SK-N-SH (cell line): ENCODE measurements around the gene FBF1. TPM values are rescaled to one million over a fixed set of nuclear protein-coding genes. Genes with fewer than 3 reads are reported as not detected.

Source experiments
- CTCF ChIA-PET: fragments of 300-600, 350-600 bp; formaldehyde crosslinking; extraction: SDS; loops from one replicate; lab custom pipeline; 2021; lab: Yijun Ruan, JAX
- POLR2A ChIA-PET: fragments of 350-600 bp; sonication (Branson Sonifier 250); formaldehyde crosslinking; extraction: SDS; loops from one replicate; lab custom pipeline; 2020; ENCODE audit warnings: antibody characterized with exemption, inconsistent platforms; lab: Yijun Ruan, JAX
- DNase-seq: peaks from one replicate; pipeline ENCODE4 v3.0.0; 2012
- H2AFZ ChIP-seq: fragments of 200-600 bp; sonication (generic); 2 replicates; pipeline ENCODE4 v1.8.1; 2016; ENCODE audit warnings: antibody characterized with exemption, mild to moderate bottlenecking, low read depth
- H3F3A ChIP-seq: fragments of 200-600 bp; sonication (generic); replicated peaks from 2 replicates; pipeline ENCODE3; 2016; ENCODE audit warnings: antibody characterized with exemption, mild to moderate bottlenecking; ENCODE audit not compliant: insufficient read depth
- H3K27ac ChIP-seq, 2 experiments: fragments of 200-500 bp in 1 of 2; fragments of 200-600 bp in 1 of 2; sonication (Bioruptor generic) in 1 of 2; sonication (generic), shearing (Covaris generic) in 1 of 2; 2 replicates each; pipeline versions ENCODE4 v1.5.1 to v1.6.1; 2014 to 2016; ENCODE audit warnings: low read depth in 2 of 2, inconsistent platforms in 1 of 2, low read length in 1 of 2, mild to moderate bottlenecking in 1 of 2, mixed read lengths in 1 of 2
- H3K27me3 ChIP-seq: fragments of 200-600 bp; sonication (generic), shearing (Covaris generic); 2 replicates; pipeline ENCODE4 v1.6.1; 2016; ENCODE audit warnings: mixed run types; ENCODE audit not compliant: insufficient read depth
- H3K36me3 ChIP-seq, 2 experiments: fragments of 200-500 bp in 1 of 2; fragments of 200-600 bp in 1 of 2; sonication (Bioruptor generic) in 1 of 2; sonication (generic) in 1 of 2; replicated peaks in 1 of 2; 2 replicates each; pipeline versions ENCODE3 to v1.5.1; 2014 to 2016; ENCODE audit warnings: low read length in 1 of 2, mild to moderate bottlenecking in 1 of 2; ENCODE audit not compliant: insufficient read depth in 2 of 2, control insufficient read depth in 1 of 2
- H3K4me1 ChIP-seq, 2 experiments: fragments of 200-500 bp in 1 of 2; fragments of 200-600 bp in 1 of 2; sonication (Bioruptor generic) in 1 of 2; sonication (generic), shearing (Covaris generic) in 1 of 2; 2 replicates each; pipeline versions ENCODE4 v1.5.1 to v1.6.1; 2014 to 2016; ENCODE audit warnings: low read depth in 1 of 2, low read length in 1 of 2, mixed run types in 1 of 2; ENCODE audit not compliant: insufficient read depth in 2 of 2, control insufficient read depth in 1 of 2
- H3K4me2 ChIP-seq: fragments of 200-600 bp; sonication (generic), shearing (Covaris generic); 2 replicates; pipeline ENCODE4 v1.6.1; 2017; ENCODE audit warnings: mixed run types
- H3K4me3 ChIP-seq, 2 experiments: fragments of 200-500 bp in 1 of 2; fragments of 200-600 bp in 1 of 2; sonication (Bioruptor generic) in 1 of 2; sonication (generic), shearing (Covaris generic) in 1 of 2; 2 replicates each; pipeline versions ENCODE4 v1.5.1 to v1.8.1; 2014 to 2016; ENCODE audit warnings: low read depth in 2 of 2, inconsistent platforms in 1 of 2, low read length in 1 of 2, mild to moderate bottlenecking in 1 of 2, mixed read lengths in 1 of 2, moderate library complexity in 1 of 2
- H3K79me2 ChIP-seq: fragments of 200-600 bp; sonication (generic); 2 replicates; pipeline ENCODE4 v1.8.1; 2017; ENCODE audit warnings: mild to moderate bottlenecking; ENCODE audit not compliant: insufficient read depth
- H3K9ac ChIP-seq: fragments of 200-600 bp; sonication (generic); 2 replicates; pipeline ENCODE4 v1.6.1; 2017; ENCODE audit warnings: mixed run types
- H3K9me2 ChIP-seq: fragments of 200-600 bp; sonication (generic); 2 replicates; pipeline ENCODE4 v1.6.1; 2017; ENCODE audit warnings: mixed run types
- H3K9me3 ChIP-seq: fragments of 200-600 bp; sonication (generic); 2 replicates; pipeline ENCODE4 v1.6.1; 2017; ENCODE audit warnings: mixed run types, mild to moderate bottlenecking, moderate library complexity
- H4K20me1 ChIP-seq: fragments of 200-600 bp; sonication (generic); 2 replicates; pipeline ENCODE4 v1.6.1; 2017; ENCODE audit warnings: mild to moderate bottlenecking, mixed run types; ENCODE audit not compliant: insufficient read depth
- EZH2phosphoT487 ChIP-seq: fragments of 200-600 bp; sonication (generic); IDR thresholded peaks from 2 replicates; pipeline ENCODE4 v1.6.1; 2017; ENCODE audit warnings: low read depth, mixed run types, mild to moderate bottlenecking, antibody characterized with exemption, moderate library complexity, borderline replicate concordance
- FOXM1 ChIP-seq: IDR thresholded peaks from 2 replicates; pipeline ENCODE4 v1.4.0; 2012; ENCODE audit warnings: low read depth, mild to moderate bottlenecking
- JUND ChIP-seq: IDR thresholded peaks from 2 replicates; pipeline ENCODE4 v1.4.0; 2012
- MEF2A ChIP-seq: IDR thresholded peaks from 2 replicates; pipeline ENCODE4 v1.4.0; 2012; ENCODE audit warnings: low read depth, borderline replicate concordance
- NRF1 ChIP-seq: IDR thresholded peaks from 2 replicates; pipeline ENCODE4 v1.6.1; 2012; ENCODE audit warnings: low read depth, mild to moderate bottlenecking, low read length
- PBX3 ChIP-seq: IDR thresholded peaks from 2 replicates; pipeline ENCODE4; 2012
- REST ChIP-seq: IDR thresholded peaks from 2 replicates; pipeline ENCODE4 v1.6.1; 2012; ENCODE audit warnings: mild to moderate bottlenecking, low read depth, low read length, moderate library complexity
- RXRA ChIP-seq: IDR thresholded peaks from 2 replicates; pipeline ENCODE4 v1.4.0; 2012; ENCODE audit warnings: low read depth, mild to moderate bottlenecking, borderline replicate concordance
- TAF1 ChIP-seq: IDR thresholded peaks from 2 replicates; pipeline ENCODE4 v1.6.1; 2012; ENCODE audit warnings: low read depth, mild to moderate bottlenecking, low read length, moderate library complexity, borderline replicate concordance
- TCF12 ChIP-seq: IDR thresholded peaks from 2 replicates; pipeline ENCODE4 v1.4.0; 2012
- YY1 ChIP-seq: IDR thresholded peaks from 2 replicates; pipeline ENCODE4 v1.4.0; 2012; ENCODE audit warnings: low read depth, mild to moderate bottlenecking
- WGBS: methylation state at CpG from one replicate; pipeline ENCODE4 v1.1.6; 2017; ENCODE audit warnings: low lambda C conversion rate; 5-methylcytosine and 5-hydroxymethylcytosine counted together
- polyA plus RNA-seq, 3 experiments: library from polyadenylated mRNA; depleted of rRNA; stranded (reverse); fragments of >200 nt; gene quantifications; 2 replicates each; pipeline ENCODE4 v1.2.3, GENCODE V29; 2012
- TF ChIP-seq, protein P1 (sequence below): fragments of 200-600 bp; sonication (generic); IDR thresholded peaks from 2 replicates; pipeline ENCODE4 v1.6.1; 2017; ENCODE audit warnings: antibody characterized with exemption, mild to moderate bottlenecking, moderate library complexity

Gene FBF1
- polyA plus RNA-seq, 1 of the 3 experiments (the other 2 are of a cell fraction): 19.0 TPM

DNA sequence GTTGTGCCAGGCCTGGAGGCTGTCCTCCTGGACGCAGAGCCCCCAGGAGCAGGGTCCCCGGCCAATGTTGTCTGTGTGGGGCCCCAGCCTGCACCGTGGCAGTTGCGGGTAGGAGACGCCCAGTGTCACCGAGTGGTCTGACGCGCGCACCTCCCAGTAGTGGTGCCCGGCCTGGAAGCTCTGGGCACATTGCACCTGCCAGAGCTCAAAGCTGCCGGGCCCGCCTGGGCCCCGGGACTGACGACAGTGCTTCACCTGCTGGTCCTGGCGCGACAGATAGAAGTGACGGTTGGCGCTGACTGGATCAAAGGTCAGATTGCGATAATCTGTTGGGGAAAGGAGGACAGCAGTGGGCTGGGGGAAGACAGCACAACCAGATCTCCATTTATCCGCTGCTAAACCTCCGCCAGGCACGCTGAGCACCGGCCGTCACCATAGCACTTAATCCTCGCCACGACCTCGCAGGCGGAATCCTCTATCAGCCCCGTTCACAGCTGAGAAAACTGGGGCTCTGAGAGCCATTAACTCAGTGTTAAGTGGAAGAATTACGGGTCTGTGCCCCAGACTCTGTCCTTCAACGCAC lies 49.7 kb downstream of the FBF1 start (continued):
- TF ChIP-seq REST: no peak

GRCh38 chr17:75889454-75889853 lies 51.4 kb downstream of the FBF1 start:
- H4K20me1 ChIP-seq: no peaks in the 10 kb centered on the region
- no peaks in the 10 kb centered on the region for H3K9me2 ChIP-seq
- ChIA-PET CTCF (interaction anchor here (0.6 to 16.0 kb wide), 8 partner anchors 11 to 390 kb away, joined by 3 to 214 read pairs (median 4); partner anchors contain the start of genes MRPL38, TRIM47 and WBP2), POLR2A (interaction anchor here (1.3 kb wide), 1 partner anchor 11 kb away, joined by 4 read pairs; the partner anchor contains the start of gene TRIM47)
- H3F3A ChIP-seq: peaks cover 21% of the 10 kb centered on the region
- H3K36me3 ChIP-seq: peaks cover 0 to 15% of the 10 kb centered on the region in 2 experiments
- no peak overlapping the region for H2AFZ ChIP-seq
- 81% methylated on average over 6 of the region's 6 CpGs for WGBS
- no peaks in the 10 kb centered on the region for H3K27me3 ChIP-seq
- DNase-seq: no peak
- no peak overlapping the region for H3K4me3 ChIP-seq
- no peak for TF ChIP-seq EZH2phosphoT487
- TF ChIP-seq YY1: no peak
- TF ChIP-seq JUND: no peak
- TF ChIP-seq MEF2A: no peak
- TF ChIP-seq, protein P1, sequence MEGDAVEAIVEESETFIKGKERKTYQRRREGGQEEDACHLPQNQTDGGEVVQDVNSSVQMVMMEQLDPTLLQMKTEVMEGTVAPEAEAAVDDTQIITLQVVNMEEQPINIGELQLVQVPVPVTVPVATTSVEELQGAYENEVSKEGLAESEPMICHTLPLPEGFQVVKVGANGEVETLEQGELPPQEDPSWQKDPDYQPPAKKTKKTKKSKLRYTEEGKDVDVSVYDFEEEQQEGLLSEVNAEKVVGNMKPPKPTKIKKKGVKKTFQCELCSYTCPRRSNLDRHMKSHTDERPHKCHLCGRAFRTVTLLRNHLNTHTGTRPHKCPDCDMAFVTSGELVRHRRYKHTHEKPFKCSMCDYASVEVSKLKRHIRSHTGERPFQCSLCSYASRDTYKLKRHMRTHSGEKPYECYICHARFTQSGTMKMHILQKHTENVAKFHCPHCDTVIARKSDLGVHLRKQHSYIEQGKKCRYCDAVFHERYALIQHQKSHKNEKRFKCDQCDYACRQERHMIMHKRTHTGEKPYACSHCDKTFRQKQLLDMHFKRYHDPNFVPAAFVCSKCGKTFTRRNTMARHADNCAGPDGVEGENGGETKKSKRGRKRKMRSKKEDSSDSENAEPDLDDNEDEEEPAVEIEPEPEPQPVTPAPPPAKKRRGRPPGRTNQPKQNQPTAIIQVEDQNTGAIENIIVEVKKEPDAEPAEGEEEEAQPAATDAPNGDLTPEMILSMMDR: no peak
- no peak for TF ChIP-seq FOXM1
- no peak for TF ChIP-seq TAF1
- TF ChIP-seq PBX3: no peak
- TF ChIP-seq TCF12: no peak
- TF ChIP-seq NRF1: no peak
- no peak for TF ChIP-seq RXRA
- H3K9me3 ChIP-seq: no peaks in the 10 kb centered on the region
- no peak overlapping the region for H3K27ac ChIP-seq
- no peak overlapping the region for H3K4me2 ChIP-seq
- H3K4me1 ChIP-seq: no peaks in the 10 kb centered on the region; a peak in 1 of 4 replicates
- H3K9ac ChIP-seq: no peak overlapping the region
- peaks cover 12% of the 10 kb centered on the region; the same call in 1 of the 2 replicates for H3K79me2 ChIP-seq
